Fibroblast of villous mesenchyme (primary cell): ENCODE measurements around the gene SMG9. TPM values are rescaled to one million over a fixed set of nuclear protein-coding genes. Genes with fewer than 3 reads are reported as not detected.

ENCODE experiments used
- DNase-seq: peaks from one replicate; pipeline ENCODE4 v3.0.0-alpha.2; 2010; ENCODE audit warnings: low read depth
- H3K4me3 ChIP-seq: 2 replicates; pipeline ENCODE4 v1.5.1; 2011; ENCODE audit warnings: low read depth, mild to moderate bottlenecking, low read length
- total RNA-seq: library from RNA; depleted of rRNA; stranded (reverse); fragments of >200 nt; gene quantifications from 2 replicates; pipeline ENCODE4 v1.2.3, GENCODE V29; 2012
- TF ChIP-seq, protein P1 (sequence below): IDR thresholded peaks from 2 replicates; pipeline ENCODE4 v1.5.1; 2012; ENCODE audit warnings: low read depth, mild to moderate bottlenecking, low read length; ENCODE audit not compliant: insufficient read depth

The SMG9 gene, protein sequence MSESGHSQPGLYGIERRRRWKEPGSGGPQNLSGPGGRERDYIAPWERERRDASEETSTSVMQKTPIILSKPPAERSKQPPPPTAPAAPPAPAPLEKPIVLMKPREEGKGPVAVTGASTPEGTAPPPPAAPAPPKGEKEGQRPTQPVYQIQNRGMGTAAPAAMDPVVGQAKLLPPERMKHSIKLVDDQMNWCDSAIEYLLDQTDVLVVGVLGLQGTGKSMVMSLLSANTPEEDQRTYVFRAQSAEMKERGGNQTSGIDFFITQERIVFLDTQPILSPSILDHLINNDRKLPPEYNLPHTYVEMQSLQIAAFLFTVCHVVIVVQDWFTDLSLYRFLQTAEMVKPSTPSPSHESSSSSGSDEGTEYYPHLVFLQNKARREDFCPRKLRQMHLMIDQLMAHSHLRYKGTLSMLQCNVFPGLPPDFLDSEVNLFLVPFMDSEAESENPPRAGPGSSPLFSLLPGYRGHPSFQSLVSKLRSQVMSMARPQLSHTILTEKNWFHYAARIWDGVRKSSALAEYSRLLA
- total RNA-seq = 13.0 and 14.5 TPM in 2 replicates

DNA sequence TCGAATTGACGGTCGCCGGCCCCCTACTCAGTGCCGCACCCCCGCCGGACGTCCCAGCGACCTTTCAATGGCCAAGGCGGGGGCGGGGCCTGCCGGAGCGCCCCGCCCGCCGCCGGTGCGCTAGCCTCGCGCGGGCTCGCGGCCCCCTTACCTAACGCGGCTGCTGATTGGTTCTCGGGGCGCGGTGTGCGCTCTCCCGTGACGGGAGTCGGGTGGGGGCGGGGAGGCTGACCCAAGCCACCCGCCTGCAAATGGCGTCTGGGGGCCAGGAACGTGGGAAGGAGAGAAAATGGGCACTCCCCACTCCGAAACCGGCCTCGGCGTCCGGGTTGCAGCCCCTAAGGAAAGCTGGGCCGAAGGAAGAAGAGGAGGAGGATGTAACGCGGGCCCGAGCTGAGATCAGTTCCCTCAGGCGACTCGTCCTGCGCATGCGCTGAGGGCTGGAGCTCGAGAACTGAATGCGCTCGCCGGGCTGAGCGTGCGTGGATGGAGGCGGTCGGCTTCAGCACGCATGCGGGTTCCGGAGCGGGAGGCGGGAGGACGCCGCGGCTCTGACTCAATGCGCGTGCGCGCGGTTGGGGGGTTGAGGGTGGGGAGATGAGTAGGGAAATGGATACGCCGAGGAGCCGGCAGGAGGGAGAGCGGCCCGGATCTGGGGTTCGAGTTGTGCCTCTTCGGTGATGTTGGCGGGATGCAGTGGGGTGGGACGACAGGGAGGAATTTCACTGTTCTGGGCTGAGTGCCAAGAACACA, at the start of gene SMG9:
Gene SMG9, minus strand, starts transcription at position 460 of the 753 bp plus-strand sequence. CDS start 4,221 bp downstream, outside the sequence.
- TF ChIP-seq, protein P1, sequence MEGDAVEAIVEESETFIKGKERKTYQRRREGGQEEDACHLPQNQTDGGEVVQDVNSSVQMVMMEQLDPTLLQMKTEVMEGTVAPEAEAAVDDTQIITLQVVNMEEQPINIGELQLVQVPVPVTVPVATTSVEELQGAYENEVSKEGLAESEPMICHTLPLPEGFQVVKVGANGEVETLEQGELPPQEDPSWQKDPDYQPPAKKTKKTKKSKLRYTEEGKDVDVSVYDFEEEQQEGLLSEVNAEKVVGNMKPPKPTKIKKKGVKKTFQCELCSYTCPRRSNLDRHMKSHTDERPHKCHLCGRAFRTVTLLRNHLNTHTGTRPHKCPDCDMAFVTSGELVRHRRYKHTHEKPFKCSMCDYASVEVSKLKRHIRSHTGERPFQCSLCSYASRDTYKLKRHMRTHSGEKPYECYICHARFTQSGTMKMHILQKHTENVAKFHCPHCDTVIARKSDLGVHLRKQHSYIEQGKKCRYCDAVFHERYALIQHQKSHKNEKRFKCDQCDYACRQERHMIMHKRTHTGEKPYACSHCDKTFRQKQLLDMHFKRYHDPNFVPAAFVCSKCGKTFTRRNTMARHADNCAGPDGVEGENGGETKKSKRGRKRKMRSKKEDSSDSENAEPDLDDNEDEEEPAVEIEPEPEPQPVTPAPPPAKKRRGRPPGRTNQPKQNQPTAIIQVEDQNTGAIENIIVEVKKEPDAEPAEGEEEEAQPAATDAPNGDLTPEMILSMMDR = no peak
- peak within 1 kb of the TSS; percentile 84 for H3K4me3 ChIP-seq
- DNase-seq = peak; percentile 98

DNA sequence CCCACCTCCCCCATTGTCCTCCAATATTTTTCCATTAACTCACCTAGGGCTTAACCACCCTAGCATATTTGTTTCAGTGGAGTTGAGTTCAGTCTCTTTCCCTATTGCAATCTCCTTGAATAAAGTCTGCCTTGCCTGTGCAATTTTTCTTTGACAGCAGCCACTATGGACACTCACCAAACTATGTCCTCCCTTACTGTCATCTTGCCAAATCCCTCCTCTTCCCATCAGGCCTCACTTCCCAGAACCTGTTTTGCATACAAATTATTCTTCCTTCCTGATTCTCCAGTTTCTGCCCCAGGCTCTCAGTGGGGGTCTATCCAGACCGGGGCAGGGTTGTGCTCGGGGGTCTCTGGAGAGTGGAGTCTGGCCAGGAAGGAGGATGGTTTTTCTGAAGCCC, 49.7 kb upstream of the SMG9 start:
- TF ChIP-seq, protein P1 = no peak
- H3K4me3 ChIP-seq = no peak overlapping the region

GRCh38 chr19:43802216-43802951, 47.6 kb upstream of the SMG9 start, which contains the start of gene LYPD5:
TSS of gene LYPD5 (minus strand) at chr19:43802447. CDS start at chr19:43802380, 67 bp downstream.
- H3K4me3 ChIP-seq = no peak within 1 kb of the TSS
- TF ChIP-seq, protein P1 = no peak
- no peak for DNase-seq

More for the DNA sequence above, 49.7 kb upstream of the SMG9 start:
- no peak for DNase-seq

DNA sequence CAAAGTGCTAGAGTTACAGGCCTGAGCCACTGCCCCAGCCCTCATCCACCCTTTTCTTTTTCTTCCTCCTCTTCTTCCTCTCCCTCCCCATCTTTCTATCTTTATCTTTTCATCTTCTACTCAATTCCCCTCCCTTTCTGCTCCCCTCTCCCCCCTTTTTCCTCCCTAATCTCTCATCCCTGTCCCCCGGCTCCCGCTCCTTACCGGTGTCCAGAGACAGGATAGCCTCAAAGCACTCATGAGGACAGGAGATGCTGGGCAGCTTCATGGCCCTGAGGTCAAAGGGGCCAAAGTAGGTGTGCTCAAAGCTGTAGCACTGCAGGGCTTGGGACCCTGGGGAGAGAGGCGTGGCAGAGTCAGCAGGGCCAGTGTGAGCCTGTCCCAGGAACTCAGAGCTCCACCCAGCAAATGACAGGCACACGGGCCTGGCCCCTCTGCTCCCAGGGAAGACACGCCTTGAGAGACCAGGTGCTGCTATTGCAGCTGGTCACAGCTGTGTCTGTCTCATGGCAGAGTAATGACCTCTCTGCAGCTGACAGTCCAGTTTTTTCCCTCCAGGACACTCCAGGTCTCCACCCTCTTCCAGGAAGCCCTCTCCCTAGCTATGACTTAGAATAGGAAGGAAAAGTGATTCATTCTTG, 44.9 kb upstream of the SMG9 start:
- no peak overlapping the region for H3K4me3 ChIP-seq
- TF ChIP-seq, protein P1 = no peak
- DNase-seq = no peak

GRCh38 chr19:43798546-43799409, 44.0 kb upstream of the SMG9 start:
- peak; percentile 9 for DNase-seq
- TF ChIP-seq, protein P1 = no peak

More at GRCh38 chr19:43798546-43799409, 44.0 kb upstream of the SMG9 start:
- peak overlapping the region; percentile 58 for H3K4me3 ChIP-seq
